Vagina (tissue), 2 donors: ENCODE data around the gene LTV1. TPM values are rescaled to one million over a fixed set of nuclear protein-coding genes. Genes with fewer than 3 reads are reported as not detected.

Experiments
- DNase-seq, 2 donors: peaks; one replicate each; pipeline ENCODE4 v3.0.0-alpha.2; 2017; ENCODE audit errors: extremely low spot score in 2 of 2
- H3K27ac ChIP-seq: fragments of 200-600 bp; sonication (generic); one replicate; pipeline ENCODE4 v1.5.1; 2019
- H3K27me3 ChIP-seq: fragments of 200-600 bp; sonication (generic); one replicate; pipeline ENCODE4 v1.5.1; 2019
- H3K36me3 ChIP-seq, 2 donors: fragments of 200-600 bp; sonication (generic); one replicate each; pipeline ENCODE4 v1.5.1; 2017 to 2019
- H3K4me1 ChIP-seq: fragments of 200-600 bp; sonication (generic); one replicate; pipeline ENCODE4 v1.5.1; 2019
- H3K4me3 ChIP-seq, 2 donors: fragments of 200-600 bp; sonication (generic); 1 replicate in 1 of 2; 2 replicates in 1 of 2; pipeline ENCODE4 v1.5.1; 2016 to 2019
- H3K9me3 ChIP-seq: fragments of 200-600 bp; sonication (generic); one replicate; pipeline ENCODE4 v1.5.1; 2019
- CTCF ChIP-seq, 3 experiments: fragments of 450-650 bp in 2 of 3; fragments of 200-600 bp in 1 of 3; sonication (generic) in 1 of 3; IDR thresholded peaks; one replicate each; pipeline ENCODE4 v1.5.1; 2017 to 2019; ENCODE audit warnings: antibody characterized with exemption in 3 of 3, mild to moderate bottlenecking in 2 of 3, moderate library complexity in 2 of 3
- POLR2A ChIP-seq, 2 donors: fragments of 450-650 bp; IDR thresholded peaks; one replicate each; pipeline ENCODE4 v1.6.1; 2017; ENCODE audit warnings: antibody characterized with exemption in 2 of 2, mild to moderate bottlenecking in 2 of 2, moderate library complexity in 2 of 2
- POLR2AphosphoS5 ChIP-seq, 2 donors: sonication (generic); formaldehyde crosslinking; IDR thresholded peaks; one replicate each; pipeline ENCODE4 v1.9.0; 2017; ENCODE audit warnings: antibody characterized with exemption in 2 of 2, mild to moderate bottlenecking in 2 of 2, low read depth in 1 of 2; ENCODE audit not compliant: insufficient read depth in 1 of 2
- intact Hi-C: fragments of 100-400 bp; cut with DNase I; formaldehyde crosslinking; loops from one replicate; pipeline ENCODE4 v1.15.1; 2023
- small RNA-seq: library from RNA; depleted of rRNA; stranded (forward); fragments of <200 nt; gene quantifications from one replicate; pipeline ENCODE3, GENCODE V24; 2016
- total RNA-seq: library from RNA; depleted of rRNA; stranded (reverse); fragments of >200 nt; gene quantifications from one replicate; pipeline ENCODE4 v1.2.3, GENCODE V29; 2016

The LTV1 gene
- total RNA-seq, 1 donor from 2014 or later = 23.3 TPM

GRCh38 chr6:143900358-143900757 is 57.2 kb downstream of the LTV1 start:
- Histone ChIP-seq H3K4me1 (peaks cover 10% of the 10 kb centered on the region), H3K27me3 (no peaks in the 10 kb centered on the region), H3K27ac (no peak overlapping the region), H3K4me3 (no peak overlapping the region), H3K9me3 (no peaks in the 10 kb centered on the region), H3K36me3 (no peaks in the 10 kb centered on the region)
- DNase-seq = no peak
- TF ChIP-seq POLR2A (IDR thresholded peaks at IDR 0.05) (no peak), CTCF (IDR thresholded peaks at IDR 0.05) (no peak), POLR2AphosphoS5 (IDR thresholded peaks at IDR 0.05; ENCODE audit: insufficient read depth in 1 of 2, low read depth in 1 of 2) (no peak)
- intact Hi-C loops = no loop called here

- H3K27me3 ChIP-seq = no peaks in the 10 kb centered on the region
- peaks cover 10% of the 10 kb centered on the region for H3K4me1 ChIP-seq
- intact Hi-C loops = no loop called here
- H3K27ac ChIP-seq = no peak overlapping the region
- TF ChIP-seq POLR2A (IDR thresholded peaks at IDR 0.05) (no peak), POLR2AphosphoS5 (IDR thresholded peaks at IDR 0.05; ENCODE audit: insufficient read depth in 1 of 2, low read depth in 1 of 2) (peak in 1 of 2 donors; percentile 24)
- no peaks in the 10 kb centered on the region for H3K9me3 ChIP-seq
- no peak for DNase-seq
- H3K4me3 ChIP-seq = no peak overlapping the region
- no peaks in the 10 kb centered on the region for H3K36me3 ChIP-seq
Measured at GRCh38 chr6:143901885-143902750, 59.0 kb downstream of the LTV1 start.

GRCh38 chr6:143902827-143903226 is 59.7 kb downstream of the LTV1 start:
- no peaks in the 10 kb centered on the region for H3K27me3 ChIP-seq
- no peak overlapping the region for H3K4me3 ChIP-seq
- H3K36me3 ChIP-seq = no peaks in the 10 kb centered on the region
- no peak for TF ChIP-seq POLR2AphosphoS5 (IDR thresholded peaks at IDR 0.05; ENCODE audit: insufficient read depth in 1 of 2, low read depth in 1 of 2)
- no peak for TF ChIP-seq POLR2A (IDR thresholded peaks at IDR 0.05)
- no peak for TF ChIP-seq CTCF (IDR thresholded peaks at IDR 0.05)
- intact Hi-C loops = no loop called here
- H3K27ac ChIP-seq = no peak overlapping the region
- no peaks in the 10 kb centered on the region for H3K9me3 ChIP-seq
- peaks cover 10% of the 10 kb centered on the region for H3K4me1 ChIP-seq
- no peak for DNase-seq

- intact Hi-C loops = no loop called here
- H3K27ac ChIP-seq = no peak overlapping the region
- no peak for TF ChIP-seq CTCF (IDR thresholded peaks at IDR 0.05)
- TF ChIP-seq POLR2A (IDR thresholded peaks at IDR 0.05) = no peak
- TF ChIP-seq POLR2AphosphoS5 (IDR thresholded peaks at IDR 0.05; ENCODE audit: insufficient read depth in 1 of 2, low read depth in 1 of 2) = no peak
- no peak for DNase-seq
- no peaks in the 10 kb centered on the region for H3K9me3 ChIP-seq
- H3K36me3 ChIP-seq = no peaks in the 10 kb centered on the region
- H3K4me3 ChIP-seq = no peak overlapping the region
- H3K27me3 ChIP-seq = no peaks in the 10 kb centered on the region
- H3K4me1 ChIP-seq = no peaks in the 10 kb centered on the region
Measured at GRCh38 chr6:143911028-143911427, 67.9 kb downstream of the LTV1 start.

GRCh38 chr6:143912671-143913070 is 69.5 kb downstream of the LTV1 start:
- TF ChIP-seq POLR2A (IDR thresholded peaks at IDR 0.05) (no peak), CTCF (IDR thresholded peaks at IDR 0.05) (no peak), POLR2AphosphoS5 (IDR thresholded peaks at IDR 0.05; ENCODE audit: insufficient read depth in 1 of 2, low read depth in 1 of 2) (no peak)
- Histone ChIP-seq H3K27me3 (no peaks in the 10 kb centered on the region), H3K4me1 (no peaks in the 10 kb centered on the region), H3K4me3 (no peak overlapping the region), H3K9me3 (no peaks in the 10 kb centered on the region), H3K36me3 (no peaks in the 10 kb centered on the region), H3K27ac (no peak overlapping the region)
- DNase-seq = no peak
- intact Hi-C loops = no loop called here

Small RNA genes within 50 kb of the gene (small RNA-seq; reads per million reads assigned to genes)
- not detected for gene ZC2HC1B

Other genes with a start within 250 kb of the LTV1 start
- 61.6 TPM for gene PHACTR2, start 165.4 kb upstream of the LTV1 start, total RNA-seq
- gene ZC2HC1B, start 21.1 kb downstream of the LTV1 start, total RNA-seq = not detected
- gene PLAGL1, start 164.9 kb downstream of the LTV1 start, total RNA-seq = 23.1 TPM